Suprapubic skin (tissue), 4 donors: ENCODE data around the gene DOCK6. TPM values are rescaled to one million over a fixed set of nuclear protein-coding genes. Genes with fewer than 3 reads are reported as not detected.

Source experiments
- DNase-seq, 2 donors: peaks; one replicate each; pipeline ENCODE4 v3.0.0-alpha.2; 2019; ENCODE audit warnings: low spot score in 2 of 2
- H3K27ac ChIP-seq: fragments of 200-600 bp; sonication (generic); one replicate; pipeline ENCODE4 v1.5.1; 2019
- H3K27me3 ChIP-seq: fragments of 200-600 bp; sonication (generic); one replicate; pipeline ENCODE4 v1.5.1; 2019
- H3K36me3 ChIP-seq: fragments of 200-600 bp; sonication (generic); one replicate; pipeline ENCODE4 v1.5.1; 2019
- H3K4me1 ChIP-seq: fragments of 200-600 bp; sonication (generic); one replicate; pipeline ENCODE4 v1.5.1; 2019
- H3K4me3 ChIP-seq: fragments of 200-600 bp; sonication (generic); one replicate; pipeline ENCODE4 v1.5.1; 2019; ENCODE audit warnings: mild to moderate bottlenecking
- H3K9me3 ChIP-seq: fragments of 200-600 bp; sonication (generic); one replicate; pipeline ENCODE4 v1.5.1; 2019
- CTCF ChIP-seq, 2 donors: fragments of 200-600 bp in 1 of 2; fragments of 450-650 bp in 1 of 2; sonication (generic) in 1 of 2; IDR thresholded peaks; one replicate each; pipeline ENCODE4 v1.5.1; 2016 to 2019; ENCODE audit warnings: antibody characterized with exemption in 2 of 2, mild to moderate bottlenecking in 1 of 2, moderate library complexity in 1 of 2
- EP300 ChIP-seq: sonication (generic); formaldehyde crosslinking; IDR thresholded peaks from one replicate; pipeline ENCODE4 v1.6.1; 2017; ENCODE audit warnings: antibody characterized with exemption
- POLR2A ChIP-seq, 2 donors: fragments of 450-650 bp; IDR thresholded peaks; one replicate each; pipeline ENCODE4 v1.6.1; 2017; ENCODE audit warnings: antibody characterized with exemption in 2 of 2, mild to moderate bottlenecking in 2 of 2, moderate library complexity in 2 of 2
- POLR2AphosphoS5 ChIP-seq, 3 donors: sonication (generic); formaldehyde crosslinking; IDR thresholded peaks; one replicate each; pipeline ENCODE4 v1.6.1; 2017; ENCODE audit warnings: antibody characterized with exemption in 3 of 3
- WGBS: methylation state at CpG from one replicate; pipeline ENCODE4 v1.1.5; 2018; 5-methylcytosine and 5-hydroxymethylcytosine counted together
- total RNA-seq, 4 donors: library from RNA; depleted of rRNA; stranded (reverse); fragments of >200 nt; gene quantifications; one replicate each; pipeline ENCODE4 v1.1.0, GENCODE V29; 2016

The DOCK6 gene
- total RNA-seq, 4 donors from 2014 or later: 69.7 to 188 (median 98.3) TPM

- Histone ChIP-seq H3K9me3 (no peaks in the 10 kb centered on the region), H3K27me3 (no peaks in the 10 kb centered on the region), H3K27ac (peak overlapping the region; percentile 45), H3K4me3 (no peak overlapping the region), H3K36me3 (peaks cover 24% of the 10 kb centered on the region), H3K4me1 (peaks cover 60% of the 10 kb centered on the region)
- DNase-seq: no peak
- 88% methylated on average over 5 of the region's 5 CpGs for WGBS
- TF ChIP-seq POLR2AphosphoS5 (IDR thresholded peaks at IDR 0.05) (no peak), EP300 (no peak), POLR2A (IDR thresholded peaks at IDR 0.05) (no peak), CTCF (IDR thresholded peaks at IDR 0.05) (no peak)
Observed at GRCh38 chr19:11199517-11199916, 62.8 kb downstream of the DOCK6 start.

DNA sequence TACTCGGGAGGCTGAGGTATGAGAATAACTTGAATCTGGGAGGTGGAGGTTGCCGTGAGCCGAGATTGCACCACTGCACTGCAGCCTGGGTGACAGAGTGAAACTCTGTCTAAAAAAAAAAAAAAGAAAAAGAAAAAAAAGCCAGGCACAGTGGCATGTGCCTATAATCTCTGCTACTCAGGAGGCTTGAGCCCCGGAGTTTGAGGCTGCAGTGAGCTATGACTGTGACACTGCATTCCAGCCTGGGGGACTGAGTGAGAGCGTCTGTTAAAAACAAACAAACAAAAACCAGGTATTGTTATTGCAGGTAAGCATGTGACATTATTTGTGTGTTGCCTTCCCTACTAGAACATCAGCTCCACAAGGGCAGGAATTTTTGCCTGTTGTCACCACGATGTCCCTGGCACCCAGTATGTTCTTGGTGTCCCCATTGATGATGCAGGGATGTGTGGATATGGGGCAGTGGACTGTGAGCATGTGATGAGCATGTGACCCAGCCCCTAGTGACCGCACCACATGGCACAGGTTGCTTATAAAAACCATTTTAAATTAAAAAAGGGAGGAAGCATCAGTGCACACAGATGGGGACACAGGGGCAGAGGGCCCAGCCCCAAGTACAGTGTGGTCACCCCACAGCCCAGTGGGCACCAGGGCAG lies 63.4 kb downstream of the DOCK6 start:
- Histone ChIP-seq H3K9me3 (no peaks in the 10 kb centered on the region), H3K4me3 (no peak overlapping the region), H3K4me1 (peaks cover 59% of the 10 kb centered on the region), H3K27me3 (no peaks in the 10 kb centered on the region), H3K27ac (peak overlapping the region; percentile 45), H3K36me3 (peaks cover 26% of the 10 kb centered on the region)
- TF ChIP-seq POLR2A (IDR thresholded peaks at IDR 0.05) (no peak), EP300 (no peak), CTCF (IDR thresholded peaks at IDR 0.05) (no peak), POLR2AphosphoS5 (IDR thresholded peaks at IDR 0.05) (no peak)
- WGBS: 60% methylated on average over 7 of the region's 7 CpGs
- DNase-seq: no peak

DNA sequence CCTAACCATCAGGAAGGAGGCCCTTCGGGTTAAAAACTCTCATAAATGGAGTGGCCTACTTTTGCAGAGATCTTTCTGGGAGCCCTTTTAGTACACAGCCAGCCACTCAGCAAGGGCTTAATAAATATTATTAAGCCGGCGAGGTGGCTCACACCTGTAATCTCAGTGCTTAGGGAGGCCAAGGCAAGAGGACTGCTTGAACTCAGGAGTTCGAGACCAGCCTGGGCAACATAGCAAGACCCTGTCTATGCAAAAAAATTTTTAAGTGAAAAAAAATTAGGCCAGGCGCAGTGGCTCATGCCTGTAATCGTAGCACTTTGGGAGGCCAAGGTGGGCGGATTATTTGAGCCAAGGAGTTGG lies 64.2 kb downstream of the DOCK6 start:
- DNase-seq: no peak
- H3K27me3 ChIP-seq: no peaks in the 10 kb centered on the region
- H3K36me3 ChIP-seq: peaks cover 33% of the 10 kb centered on the region
- H3K4me3 ChIP-seq: peak overlapping the region; percentile 79
- peaks cover 58% of the 10 kb centered on the region for H3K4me1 ChIP-seq
- H3K9me3 ChIP-seq: no peaks in the 10 kb centered on the region
- TF ChIP-seq POLR2A (IDR thresholded peaks at IDR 0.05) (no peak), CTCF (IDR thresholded peaks at IDR 0.05) (no peak), POLR2AphosphoS5 (IDR thresholded peaks at IDR 0.05) (no peak), EP300 (no peak)
- WGBS: 68% methylated on average over 7 of the region's 7 CpGs
- peak overlapping the region; percentile 83 for H3K27ac ChIP-seq

- TF ChIP-seq POLR2A (IDR thresholded peaks at IDR 0.05) (peak in 1 of 2 donors; percentile 49), POLR2AphosphoS5 (IDR thresholded peaks at IDR 0.05) (no peak), CTCF (IDR thresholded peaks at IDR 0.05) (no peak), EP300 (no peak)
- peaks cover 60% of the 10 kb centered on the region for H3K4me1 ChIP-seq
Observed at GRCh38 chr19:11197291-11198174, 64.8 kb downstream of the DOCK6 start, which contains the start of gene KANK2. KANK2 (minus strand) TSS chr19:11197545; CDS start chr19:11194511, 3,034 bp downstream.

More at GRCh38 chr19:11197291-11198174, 64.8 kb downstream of the DOCK6 start, which contains the start of gene KANK2:
- peak; percentile 84 to 85 for DNase-seq
- H3K27ac ChIP-seq: peak within 1 kb of the TSS; percentile 83
- H3K4me3 ChIP-seq: peak within 1 kb of the TSS; percentile 79
- 3% methylated on average over 10 of the region's 78 CpGs for WGBS
- H3K27me3 ChIP-seq: no peaks in the 10 kb centered on the region
- no peaks in the 10 kb centered on the region for H3K9me3 ChIP-seq
- peaks cover 39% of the 10 kb centered on the region for H3K36me3 ChIP-seq
